ENCODE data around the gene JCHAIN. TPM values are rescaled to one million over a fixed set of nuclear protein-coding genes. Genes with fewer than 3 reads are reported as not detected.
A peak's percentile ranks its signal among the peaks of the same experiment; 100 is the strongest.
"Not testable (repeated sequence)": the region's sequence is repeated elsewhere in the genome, so short reads cannot be mapped to it uniquely, and the experiment has no call there.

Gene JCHAIN
- total and polyA plus RNA-seq, 12 donors = 0.57 to 55.4 (median 2.4) TPM

DNA sequence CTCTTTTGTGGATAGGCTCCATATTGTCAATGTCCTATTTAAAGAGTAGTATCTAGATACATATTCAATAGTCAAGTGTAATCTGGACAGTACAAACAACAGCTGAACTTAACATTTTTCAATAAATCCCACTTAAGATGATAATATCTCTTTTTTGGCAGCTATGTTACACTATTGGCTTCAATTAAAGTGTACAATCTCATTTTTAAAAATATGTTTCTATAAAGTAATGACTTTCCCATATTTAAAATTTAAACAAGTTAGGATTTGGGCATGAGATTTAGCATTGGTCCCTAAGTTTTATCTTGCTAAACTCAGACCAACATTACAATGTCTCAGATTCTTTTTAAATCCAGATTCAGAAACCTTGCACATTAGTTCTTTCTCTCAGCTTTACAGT lies 7.9 kb upstream of the JCHAIN start:
- Histone ChIP-seq H3K36me3 (no peaks in the 10 kb centered on the region), H3K4me3 (no peak overlapping the region), H3K4me1 (no peaks in the 10 kb centered on the region), H3K27me3 (no peaks in the 10 kb centered on the region), H3K27ac (no peak overlapping the region), H3K9me3 (no peaks in the 10 kb centered on the region)
- intact Hi-C loops (cut with DNase I) = no loop called here
- ATAC-seq (no peak), DNase-seq (no peak)
- TF ChIP-seq, protein P1, sequence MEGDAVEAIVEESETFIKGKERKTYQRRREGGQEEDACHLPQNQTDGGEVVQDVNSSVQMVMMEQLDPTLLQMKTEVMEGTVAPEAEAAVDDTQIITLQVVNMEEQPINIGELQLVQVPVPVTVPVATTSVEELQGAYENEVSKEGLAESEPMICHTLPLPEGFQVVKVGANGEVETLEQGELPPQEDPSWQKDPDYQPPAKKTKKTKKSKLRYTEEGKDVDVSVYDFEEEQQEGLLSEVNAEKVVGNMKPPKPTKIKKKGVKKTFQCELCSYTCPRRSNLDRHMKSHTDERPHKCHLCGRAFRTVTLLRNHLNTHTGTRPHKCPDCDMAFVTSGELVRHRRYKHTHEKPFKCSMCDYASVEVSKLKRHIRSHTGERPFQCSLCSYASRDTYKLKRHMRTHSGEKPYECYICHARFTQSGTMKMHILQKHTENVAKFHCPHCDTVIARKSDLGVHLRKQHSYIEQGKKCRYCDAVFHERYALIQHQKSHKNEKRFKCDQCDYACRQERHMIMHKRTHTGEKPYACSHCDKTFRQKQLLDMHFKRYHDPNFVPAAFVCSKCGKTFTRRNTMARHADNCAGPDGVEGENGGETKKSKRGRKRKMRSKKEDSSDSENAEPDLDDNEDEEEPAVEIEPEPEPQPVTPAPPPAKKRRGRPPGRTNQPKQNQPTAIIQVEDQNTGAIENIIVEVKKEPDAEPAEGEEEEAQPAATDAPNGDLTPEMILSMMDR (IDR thresholded peaks at IDR 0.05) = no peak

DNA sequence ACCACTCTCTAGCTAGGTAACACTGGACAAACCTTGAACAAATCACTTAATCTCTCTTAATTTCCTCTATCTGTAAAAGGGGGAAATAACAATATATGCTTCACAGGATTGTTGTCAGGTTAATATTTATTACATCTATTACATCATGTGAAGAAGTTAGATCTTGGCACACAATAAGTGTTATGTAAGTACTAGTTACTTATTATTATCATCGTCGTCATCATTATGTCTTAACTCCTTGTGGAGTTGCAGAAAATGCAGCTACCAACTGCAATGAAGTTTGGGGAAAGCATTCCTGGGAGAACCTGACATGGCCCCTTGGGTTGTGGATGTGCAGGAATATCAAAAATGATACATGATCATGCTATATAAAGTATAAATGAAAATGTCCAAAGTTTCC lies 4.8 kb upstream of the JCHAIN start:
- H3K9me3 ChIP-seq = no peaks in the 10 kb centered on the region
- intact Hi-C loops (cut with DNase I) = no loop called here

DNA sequence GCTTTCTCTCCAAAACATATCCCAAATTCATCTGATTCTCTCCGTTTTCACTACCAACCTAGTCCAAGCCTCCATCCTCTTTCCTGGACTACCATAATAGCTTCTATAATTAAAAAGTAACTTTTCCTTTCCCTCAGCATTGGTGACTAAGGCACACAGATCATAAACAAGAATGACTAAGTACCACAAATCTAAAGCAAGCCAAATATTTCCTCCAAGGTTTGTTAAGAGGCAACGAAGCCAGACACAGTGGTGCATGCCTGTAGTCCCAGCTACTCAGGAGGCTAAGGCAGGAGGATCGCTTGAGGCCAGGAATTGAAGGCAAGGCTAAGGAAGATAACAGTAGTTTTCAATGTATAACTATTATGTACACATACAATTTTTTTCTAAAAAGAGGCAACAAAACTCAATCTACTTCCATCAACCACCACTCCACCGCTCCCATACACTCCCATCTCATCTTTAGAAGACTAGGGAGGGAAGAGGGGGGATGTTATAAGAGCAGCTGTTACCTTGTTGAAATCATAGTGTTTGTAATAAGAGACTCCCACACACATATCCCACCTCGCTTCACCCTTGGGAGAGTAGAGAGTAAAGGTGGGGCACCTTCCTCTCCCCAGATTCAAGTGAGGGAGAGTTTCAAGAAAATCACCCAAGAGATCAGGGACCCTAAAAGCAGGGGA lies 4.2 kb upstream of the JCHAIN start:
- DNase-seq = no peak
- TF ChIP-seq, protein P1 (IDR thresholded peaks at IDR 0.05) = no peak
- H3K4me1 ChIP-seq = no peaks in the 10 kb centered on the region
- H3K9me3 ChIP-seq = no peaks in the 10 kb centered on the region
- no peaks in the 10 kb centered on the region for H3K27me3 ChIP-seq
- H3K36me3 ChIP-seq = no peaks in the 10 kb centered on the region
- H3K27ac ChIP-seq = no peak overlapping the region
- WGBS, 2 donors = 77 to 80% methylated on average over 5 of the region's 5 CpGs
- no peak for ATAC-seq
- no peak overlapping the region for H3K4me3 ChIP-seq
- intact Hi-C loops (cut with DNase I) = no loop called here

More for the DNA sequence above, 4.8 kb upstream of the JCHAIN start:
- no peaks in the 10 kb centered on the region for H3K4me1 ChIP-seq
- H3K36me3 ChIP-seq = no peaks in the 10 kb centered on the region
- ATAC-seq = no peak
- TF ChIP-seq, protein P1 (IDR thresholded peaks at IDR 0.05) = no peak
- DNase-seq = no peak
- no peaks in the 10 kb centered on the region for H3K27me3 ChIP-seq
- no peak overlapping the region for H3K27ac ChIP-seq
- no peak overlapping the region for H3K4me3 ChIP-seq
- WGBS, 2 donors = 71 to 77% methylated on average over 2 of the region's 2 CpGs

DNA sequence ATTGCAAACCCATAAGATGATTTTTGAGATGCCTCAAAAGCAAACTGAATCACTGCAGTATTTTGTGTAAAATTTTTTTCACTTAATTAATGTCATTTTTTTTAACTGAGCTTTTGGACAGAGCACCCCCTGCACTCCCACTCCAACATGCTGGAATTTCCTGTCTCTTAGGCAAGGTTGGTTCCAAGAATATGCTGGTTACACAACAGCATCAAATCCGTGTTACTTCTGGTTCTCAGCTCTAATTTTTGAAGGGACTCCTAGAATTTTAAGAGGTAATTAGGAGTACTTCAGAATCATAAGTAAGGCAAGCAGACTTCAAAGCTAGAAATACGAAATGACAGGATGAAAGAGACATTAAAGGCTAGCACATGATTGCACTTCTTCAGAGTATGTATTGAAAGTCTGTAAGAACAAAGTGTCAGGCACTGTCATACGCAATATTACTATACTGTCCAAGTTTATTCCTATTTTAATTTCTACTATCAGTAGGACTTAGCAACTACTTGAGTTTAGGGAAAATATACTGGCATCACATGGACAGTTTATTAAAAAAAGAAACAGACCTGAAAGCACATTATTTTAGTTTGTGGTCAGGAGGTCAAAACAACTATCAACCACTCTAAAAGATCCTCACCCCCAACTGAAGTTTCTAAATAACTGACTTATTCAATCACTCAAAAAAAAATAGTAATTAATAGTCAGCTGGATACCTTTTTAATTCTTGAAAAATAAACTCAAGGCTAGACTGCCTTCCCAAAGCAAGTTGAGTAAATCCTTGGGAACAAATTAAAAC lies 1.6 kb upstream of the JCHAIN start:
- H3K9me3 ChIP-seq = no peaks in the 10 kb centered on the region
- no peak overlapping the region for H3K4me3 ChIP-seq
- TF ChIP-seq, protein P1 (IDR thresholded peaks at IDR 0.05) = no peak
- intact Hi-C loops (cut with DNase I) = no loop called here
- 45 to 50% methylated on average over 3 of the region's 3 CpGs for WGBS, 2 donors
- H3K36me3 ChIP-seq = no peaks in the 10 kb centered on the region
- DNase-seq (no peak), ATAC-seq (peak in 2 of 8 donors; percentile 52 to 78)
- H3K4me1 ChIP-seq = no peaks in the 10 kb centered on the region
- peak overlapping the region in 3 of 10 donors; percentile 15 to 44 (median 16) for H3K27ac ChIP-seq
- no peaks in the 10 kb centered on the region for H3K27me3 ChIP-seq

DNA sequence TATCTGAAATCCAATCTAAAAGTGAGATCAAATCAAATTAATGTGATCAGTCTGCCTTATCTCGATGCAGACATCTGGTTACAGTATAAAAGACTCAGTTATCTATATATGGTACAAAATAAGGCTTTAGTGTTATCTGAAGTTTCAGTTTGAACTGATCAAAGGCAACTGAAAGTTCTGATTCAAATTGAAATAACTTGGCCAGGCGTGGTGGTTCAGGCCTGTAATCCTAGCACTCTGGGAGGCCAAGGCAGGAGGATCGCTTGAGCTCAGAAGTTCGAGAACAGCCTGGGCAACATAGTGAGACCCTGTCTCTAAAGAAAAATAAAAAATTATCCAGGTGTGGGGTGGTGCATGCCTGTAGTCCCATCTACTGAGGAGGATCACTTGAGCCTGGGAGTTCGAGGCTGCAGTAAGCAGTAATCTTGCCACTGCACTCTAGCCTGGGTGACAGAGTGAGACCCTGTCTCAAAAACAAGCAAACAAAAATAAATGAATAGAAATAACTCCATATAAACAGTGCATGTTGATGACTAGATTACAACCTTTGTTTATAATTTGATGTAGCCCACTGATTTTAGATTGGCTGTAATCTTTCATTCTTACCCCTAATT lies 4.9 kb downstream of the JCHAIN start:
- H3K36me3 ChIP-seq; H3K4me3 ChIP-seq; H3K9me3 ChIP-seq; H3K27me3 ChIP-seq; intact Hi-C loops (cut with DNase I); H3K27ac ChIP-seq; ATAC-seq; H3K4me1 ChIP-seq; DNase-seq: not testable (repeated sequence)
- 88 to 91% methylated on average over 5 of the region's 5 CpGs for WGBS, 2 donors

Measured in heart right ventricle (tissue), 16 donors.